Stimulated activated CD8-positive, alpha-beta memory T cell treated with anti-CD3 and anti-CD28 coated beads, Interleukin-15, amount 100 ng/mL, for 1 hour (primary cell): ENCODE data around the gene ZYG11A.

Source experiments
- DNase-seq: peaks from one replicate; pipeline ENCODE4 v3.0.0-alpha.2; 2020; ENCODE audit warnings: low read depth

The ZYG11A gene

DNA sequence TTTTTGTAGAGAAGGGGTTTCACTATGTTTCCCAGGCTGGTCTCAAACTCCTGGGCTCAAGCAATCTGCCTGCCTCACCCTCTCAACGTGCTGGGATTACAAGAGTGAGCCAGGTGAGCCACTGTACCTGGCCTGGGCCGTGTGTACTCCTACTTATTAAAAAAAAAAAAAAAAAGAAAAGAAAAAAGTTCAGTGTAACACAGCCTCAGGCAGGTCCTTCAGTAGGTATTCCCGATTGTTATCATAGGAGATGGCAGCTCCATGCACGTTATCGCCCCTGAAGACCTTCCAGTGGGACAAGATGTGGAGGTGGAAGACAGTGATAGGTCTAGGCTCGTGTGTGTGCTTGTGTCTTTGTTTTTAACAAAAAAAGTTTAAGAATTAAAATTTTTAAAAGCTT, 75.6 kb downstream of the ZYG11A start:
- no peak for DNase-seq

DNA sequence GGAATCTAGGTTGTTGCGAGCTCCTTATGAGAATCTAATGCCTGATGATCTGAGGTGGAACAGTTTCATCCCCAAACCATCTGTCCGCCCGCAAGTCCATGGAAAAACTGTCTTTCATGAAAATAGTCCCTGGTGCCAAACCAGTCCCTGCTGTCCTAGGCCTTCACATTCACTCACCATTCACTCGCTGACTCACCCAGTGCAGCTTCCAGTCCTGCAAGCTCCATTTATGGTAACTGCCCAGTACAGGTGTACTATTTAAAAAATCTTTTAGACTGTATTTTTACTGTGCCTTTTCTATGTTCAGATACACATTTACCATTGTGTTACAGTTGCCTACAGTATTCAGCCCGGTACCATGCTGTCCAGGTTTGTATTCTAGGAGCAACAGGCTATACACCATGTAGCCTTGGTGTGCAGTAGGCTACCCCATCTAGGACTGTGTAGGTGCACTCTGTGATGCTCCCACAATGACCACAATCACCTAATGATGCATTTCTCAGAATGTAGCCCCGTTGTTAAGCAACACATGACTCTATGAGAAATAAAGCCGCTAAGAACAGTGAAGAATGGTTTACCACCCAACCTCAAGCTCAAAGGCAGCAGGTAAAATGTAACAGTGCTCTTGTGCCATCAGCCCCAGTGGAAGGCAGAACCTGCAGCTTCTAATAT, 76.6 kb downstream of the ZYG11A start:
- no peak for DNase-seq

- DNase-seq: no peak
Measured at GRCh38 chr1:52919723-52920483, 77.3 kb downstream of the ZYG11A start.

- DNase-seq: no peak
Measured at GRCh38 chr1:52920791-52921291, 78.3 kb downstream of the ZYG11A start.

DNA sequence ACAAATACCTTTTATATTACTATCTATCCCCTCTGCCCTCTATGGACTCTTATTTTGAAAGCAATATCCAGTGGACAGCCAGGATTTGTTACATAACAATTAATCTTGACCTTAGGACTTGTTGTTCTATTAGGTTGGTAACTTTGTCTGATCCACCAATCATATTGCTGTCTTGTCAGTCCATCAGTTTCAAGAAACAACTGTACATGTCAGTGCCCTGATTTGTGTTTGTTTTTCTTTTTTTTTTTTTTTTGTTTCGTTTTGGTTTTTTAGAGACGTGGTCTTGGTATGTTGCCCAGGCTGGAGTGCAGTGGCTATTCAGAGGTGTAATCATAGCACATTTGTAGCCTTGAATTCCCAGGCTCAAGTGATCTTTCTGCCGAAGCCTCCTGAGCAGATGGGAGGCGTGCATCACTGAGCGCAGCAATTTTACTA, 83.0 kb downstream of the ZYG11A start:
- no peak for DNase-seq

- no peak for DNase-seq
Measured at GRCh38 chr1:52926864-52927211, 84.3 kb downstream of the ZYG11A start.

GRCh38 chr1:52927212-52928014, 84.9 kb downstream of the ZYG11A start, which contains the start of gene SCP2:
SCP2 (plus strand) TSS chr1:52927276; CDS start chr1:52927397, 121 bp downstream.
- peak; percentile 60 for DNase-seq

GRCh38 chr1:52928015-52928404, 85.5 kb downstream of the ZYG11A start:
- DNase-seq: no peak

- no peak for DNase-seq
Measured at GRCh38 chr1:52929019-52929418, 86.5 kb downstream of the ZYG11A start.

GRCh38 chr1:52937433-52938182, 95.0 kb downstream of the ZYG11A start:
- DNase-seq: no peak

GRCh38 chr1:52938183-52938451, 95.6 kb downstream of the ZYG11A start:
- no peak for DNase-seq

DNA sequence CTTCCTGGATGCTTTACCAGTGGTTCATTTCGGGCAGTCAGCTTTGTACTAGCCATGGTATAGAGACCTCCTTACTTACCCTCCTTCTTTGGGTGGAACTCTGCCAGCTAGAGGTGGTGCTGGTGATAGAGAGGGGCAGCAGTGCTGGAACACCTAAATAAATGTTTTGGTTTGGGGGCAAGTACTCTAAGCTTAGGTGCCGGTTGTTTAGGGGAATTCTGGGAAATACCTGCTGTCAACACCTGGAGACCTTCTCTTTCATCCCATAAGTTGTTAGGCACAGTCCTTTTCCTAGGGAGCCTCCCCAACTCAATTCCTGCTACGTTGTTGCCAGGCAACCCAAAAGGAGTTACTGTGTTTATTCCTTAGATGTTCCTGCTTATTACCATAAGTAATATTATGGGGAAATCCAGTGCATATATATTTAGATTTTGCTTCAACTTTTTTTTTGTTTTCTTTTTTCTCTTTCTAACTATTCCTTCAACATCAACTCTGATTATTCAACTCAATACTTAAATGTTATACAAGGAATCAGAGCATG, 101.4 kb downstream of the ZYG11A start:
- no peak for DNase-seq

- no peak for DNase-seq
Measured at GRCh38 chr1:52944566-52944965, 102.0 kb downstream of the ZYG11A start.
